Neural progenitor cell (in vitro differentiated cells): Measurements from ENCODE around the gene ZNF618. TPM values are rescaled to one million over a fixed set of nuclear protein-coding genes. Genes with fewer than 3 reads are reported as not detected.

Experiments
- DNase-seq: peaks from one replicate; pipeline ENCODE4 v3.0.0-alpha.2; 2016; ENCODE audit warnings: low spot score
- H2AFZ ChIP-seq: fragments of 200-600 bp; sonication (generic); replicated peaks from 2 replicates; pipeline ENCODE4 v1.6.1; 2016; ENCODE audit warnings: antibody characterized with exemption
- H3F3A ChIP-seq: fragments of 200-600 bp; sonication (generic); 2 replicates; pipeline ENCODE4 v1.6.1; 2016; ENCODE audit warnings: antibody characterized with exemption, low read depth
- H3K27ac ChIP-seq: fragments of 200-600 bp; sonication (generic); 2 replicates; pipeline ENCODE4 v1.5.1; 2016; ENCODE audit warnings: mild to moderate bottlenecking
- H3K27me3 ChIP-seq: fragments of 200-600 bp; sonication (generic); 2 replicates; pipeline ENCODE4 v1.6.1; 2016; ENCODE audit warnings: mild to moderate bottlenecking, moderate library complexity
- H3K36me3 ChIP-seq: fragments of 200-600 bp; sonication (generic); 2 replicates; pipeline ENCODE4 v1.5.1; 2016
- H3K4me1 ChIP-seq: fragments of 200-600 bp; sonication (generic); 2 replicates; pipeline ENCODE4 v1.6.1; 2016; ENCODE audit warnings: mixed run types
- H3K4me2 ChIP-seq: fragments of 200-600 bp; sonication (generic); 2 replicates; pipeline ENCODE4 v1.6.1; 2016
- H3K4me3 ChIP-seq: fragments of 200-600 bp; sonication (generic); 2 replicates; pipeline ENCODE4 v1.5.1; 2016
- H3K79me2 ChIP-seq: fragments of 200-600 bp; sonication (generic); 2 replicates; pipeline ENCODE4 v1.6.1; 2016; ENCODE audit warnings: low read depth
- H3K9ac ChIP-seq: fragments of 200-600 bp; sonication (generic); 2 replicates; pipeline ENCODE4 v1.6.1; 2016
- H3K9me3 ChIP-seq: fragments of 200-600 bp; sonication (generic); 2 replicates; pipeline ENCODE4 v1.5.1; 2016; ENCODE audit warnings: low read depth
- H4K20me1 ChIP-seq: fragments of 200-600 bp; sonication (generic); 2 replicates; pipeline ENCODE4 v1.6.1; 2016; ENCODE audit warnings: low read depth
- H3K27ac Mint-ChIP-seq: 3 replicates; pipeline ENCODE4 v1.8.0; 2021; ENCODE audit warnings: mixed read lengths
- H3K27me3 Mint-ChIP-seq: 2 replicates; pipeline ENCODE4 v1.8.0; 2022; ENCODE audit warnings: low read depth, mild to moderate bottlenecking, inconsistent platforms, moderate library complexity, mixed read lengths; ENCODE audit not compliant: insufficient read depth
- H3K36me3 Mint-ChIP-seq: 3 replicates; pipeline ENCODE4 v1.8.0; 2021; ENCODE audit warnings: mixed read lengths
- H3K4me1 Mint-ChIP-seq: 3 replicates; pipeline ENCODE4 v1.8.0; 2021; ENCODE audit warnings: mixed read lengths
- H3K4me3 Mint-ChIP-seq: 3 replicates; pipeline ENCODE4 v1.8.0; 2021; ENCODE audit warnings: mild to moderate bottlenecking, moderate library complexity, mixed read lengths
- H3K9me3 Mint-ChIP-seq: 3 replicates; pipeline ENCODE4 v1.8.0; 2020; ENCODE audit warnings: mixed read lengths
- CTCF ChIP-seq: fragments of 200-600 bp; sonication (generic); IDR thresholded peaks from 2 replicates; pipeline ENCODE4 v1.5.1; 2017; ENCODE audit warnings: antibody characterized with exemption, mild to moderate bottlenecking
- EZH2 ChIP-seq: fragments of 200-600 bp; sonication (generic); IDR thresholded peaks from 2 replicates; pipeline ENCODE4 v1.6.1; 2017; ENCODE audit warnings: antibody characterized with exemption, mild to moderate bottlenecking, moderate library complexity
- EZH2phosphoT487 ChIP-seq: fragments of 200-600 bp; sonication (generic); IDR thresholded peaks from 2 replicates; pipeline ENCODE4 v1.6.1; 2017; ENCODE audit warnings: antibody characterized with exemption
- total RNA-seq: library from RNA; depleted of rRNA; stranded (reverse); fragments of >200 nt; gene quantifications from 2 replicates; pipeline ENCODE4 v1.2.3, GENCODE V29; 2015; ENCODE audit warnings: low replicate concordance

Gene ZNF618
- total RNA-seq, 1 donor from 2014 or later, result 10.5 TPM

- Mint-ChIP-seq H3K4me3 (no peak overlapping the region), H3K36me3 (peaks cover 21% of the 10 kb centered on the region), H3K27ac (no peak overlapping the region), H3K9me3 (no peaks in the 10 kb centered on the region), H3K4me1 (no peaks in the 10 kb centered on the region), H3K27me3 (peaks cover 2% of the 10 kb centered on the region)
- Histone ChIP-seq H3K79me2 (no peaks in the 10 kb centered on the region), H3F3A (no peaks in the 10 kb centered on the region), H3K4me2 (no peak overlapping the region), H3K4me1 (no peaks in the 10 kb centered on the region), H3K27me3 (no peaks in the 10 kb centered on the region), H3K27ac (no peak overlapping the region), H4K20me1 (peaks cover 11% of the 10 kb centered on the region), H2AFZ (no peak overlapping the region), H3K9ac (no peak overlapping the region), H3K36me3 (no peaks in the 10 kb centered on the region), H3K4me3 (no peak overlapping the region), H3K9me3 (no peaks in the 10 kb centered on the region)
- DNase-seq, result no peak
- TF ChIP-seq CTCF, result no peak
- TF ChIP-seq EZH2, result no peak
- TF ChIP-seq EZH2phosphoT487, result no peak
Observed at GRCh38 chr9:114002986-114003350, 126.9 kb downstream of the ZNF618 start.

- no peak for TF ChIP-seq CTCF
- no peak for TF ChIP-seq EZH2
- H3K9me3 Mint-ChIP-seq, result no peaks in the 10 kb centered on the region
- H3K27ac Mint-ChIP-seq, result no peak overlapping the region
- peaks cover 2% of the 10 kb centered on the region for H3K27me3 Mint-ChIP-seq
- no peaks in the 10 kb centered on the region for H3K4me1 ChIP-seq
- no peak overlapping the region for H3K4me3 ChIP-seq
- H3K4me2 ChIP-seq, result no peak overlapping the region
- peaks cover 8% of the 10 kb centered on the region for H4K20me1 ChIP-seq
- H3K27ac ChIP-seq, result no peak overlapping the region
- no peaks in the 10 kb centered on the region for H3K9me3 ChIP-seq
- H2AFZ ChIP-seq, result no peak overlapping the region
- H3K36me3 Mint-ChIP-seq, result peaks cover 20% of the 10 kb centered on the region
- H3K9ac ChIP-seq, result no peak overlapping the region
- H3K36me3 ChIP-seq, result no peaks in the 10 kb centered on the region
- no peaks in the 10 kb centered on the region for H3K27me3 ChIP-seq
- no peaks in the 10 kb centered on the region for H3K4me1 Mint-ChIP-seq
- DNase-seq, result no peak
- no peaks in the 10 kb centered on the region for H3F3A ChIP-seq
- H3K79me2 ChIP-seq, result no peaks in the 10 kb centered on the region
- H3K4me3 Mint-ChIP-seq, result no peak overlapping the region
Observed at GRCh38 chr9:114003351-114003750, 127.2 kb downstream of the ZNF618 start.

GRCh38 chr9:114003758-114004157, 127.6 kb downstream of the ZNF618 start:
- TF ChIP-seq EZH2 (no peak), CTCF (no peak), EZH2phosphoT487 (no peak)
- H3K36me3 ChIP-seq, result no peaks in the 10 kb centered on the region
- Mint-ChIP-seq H3K27me3 (peaks cover 2% of the 10 kb centered on the region), H3K4me1 (no peaks in the 10 kb centered on the region), H3K4me3 (no peak overlapping the region), H3K27ac (no peak overlapping the region), H3K36me3 (peaks cover 20% of the 10 kb centered on the region), H3K9me3 (no peaks in the 10 kb centered on the region)
- no peak overlapping the region for H3K4me3 ChIP-seq
- no peaks in the 10 kb centered on the region for H3K9me3 ChIP-seq
- H3K27ac ChIP-seq, result no peak overlapping the region
- H3K79me2 ChIP-seq, result no peaks in the 10 kb centered on the region
- peaks cover 4% of the 10 kb centered on the region for H4K20me1 ChIP-seq
- no peaks in the 10 kb centered on the region for H3F3A ChIP-seq
- no peaks in the 10 kb centered on the region for H3K4me1 ChIP-seq
- H3K9ac ChIP-seq, result no peak overlapping the region
- H3K27me3 ChIP-seq, result no peaks in the 10 kb centered on the region
- no peak for DNase-seq
- no peak overlapping the region for H2AFZ ChIP-seq
- H3K4me2 ChIP-seq, result no peak overlapping the region

GRCh38 chr9:114004221-114004716, 128.2 kb downstream of the ZNF618 start:
- Histone ChIP-seq H4K20me1 (no peaks in the 10 kb centered on the region), H3K4me1 (no peaks in the 10 kb centered on the region), H3F3A (no peaks in the 10 kb centered on the region), H3K36me3 (no peaks in the 10 kb centered on the region), H3K9ac (no peak overlapping the region), H3K27ac (no peak overlapping the region), H3K79me2 (no peaks in the 10 kb centered on the region), H3K9me3 (no peaks in the 10 kb centered on the region), H3K27me3 (no peaks in the 10 kb centered on the region), H2AFZ (no peak overlapping the region), H3K4me2 (no peak overlapping the region), H3K4me3 (no peak overlapping the region)
- Mint-ChIP-seq H3K27ac (no peak overlapping the region), H3K36me3 (peaks cover 25% of the 10 kb centered on the region), H3K27me3 (peaks cover 2% of the 10 kb centered on the region), H3K4me3 (no peak overlapping the region), H3K9me3 (no peaks in the 10 kb centered on the region), H3K4me1 (no peaks in the 10 kb centered on the region)
- no peak for DNase-seq
- TF ChIP-seq EZH2phosphoT487 (no peak), CTCF (no peak), EZH2 (no peak)
